Fibroblast of the aortic adventitia (primary cell): ENCODE measurements around the gene VAV2. TPM values are rescaled to one million over a fixed set of nuclear protein-coding genes. Genes with fewer than 3 reads are reported as not detected.

Experiments used
- DNase-seq: peaks from one replicate; pipeline ENCODE4 v3.0.0-alpha.2; 2010; ENCODE audit warnings: low read depth
- H3K4me3 ChIP-seq: 2 replicates; pipeline ENCODE4 v1.5.1; 2011; ENCODE audit warnings: low read depth, mild to moderate bottlenecking, control low read depth, low read length, moderate library complexity
- CTCF ChIP-seq: IDR thresholded peaks from 2 replicates; pipeline ENCODE4 v1.5.1; 2011; ENCODE audit warnings: mild to moderate bottlenecking, low read length, control low read depth, inconsistent platforms; ENCODE audit not compliant: insufficient read depth
- total RNA-seq: library from RNA; depleted of rRNA; stranded (reverse); fragments of >200 nt; gene quantifications from 2 replicates; pipeline ENCODE4 v1.2.3, GENCODE V29; 2012; ENCODE audit warnings: low replicate concordance

The VAV2 gene
- total RNA-seq, 1 donor = 10.9 TPM

- no peak for DNase-seq
Measured at GRCh38 chr9:133986061-133986460, 6.1 kb downstream of the VAV2 start.

GRCh38 chr9:133982971-133983720 lies 9.0 kb downstream of the VAV2 start:
- no peak for TF ChIP-seq CTCF
- DNase-seq = no peak
- no peak overlapping the region for H3K4me3 ChIP-seq

More at GRCh38 chr9:133986061-133986460, 6.1 kb downstream of the VAV2 start:
- no peak for TF ChIP-seq CTCF
- H3K4me3 ChIP-seq = no peak overlapping the region

GRCh38 chr9:133981958-133982681 lies 10.0 kb downstream of the VAV2 start:
- no peak for DNase-seq
- H3K4me3 ChIP-seq = no peak overlapping the region
- no peak for TF ChIP-seq CTCF

GRCh38 chr9:133981589-133981957 lies 10.6 kb downstream of the VAV2 start:
- H3K4me3 ChIP-seq = no peak overlapping the region
- no peak for DNase-seq
- TF ChIP-seq CTCF = no peak

GRCh38 chr9:133980864-133981588 lies 11.1 kb downstream of the VAV2 start:
- TF ChIP-seq CTCF = no peak
- no peak for DNase-seq

GRCh38 chr9:133979921-133980863 lies 11.9 kb downstream of the VAV2 start:
- TF ChIP-seq CTCF = no peak
- DNase-seq = no peak
- no peak overlapping the region for H3K4me3 ChIP-seq

More at GRCh38 chr9:133980864-133981588, 11.1 kb downstream of the VAV2 start:
- no peak overlapping the region for H3K4me3 ChIP-seq
